Activated T-cell treated with anti-CD3 and anti-CD28 coated beads for 48 hours (primary cell): Measurements from ENCODE around the gene CD58.

Experiments used
- DNase-seq: peaks from one replicate; pipeline ENCODE4 v3.0.0-alpha.2; 2020; ENCODE audit warnings: low read depth

CD58 gene

DNA sequence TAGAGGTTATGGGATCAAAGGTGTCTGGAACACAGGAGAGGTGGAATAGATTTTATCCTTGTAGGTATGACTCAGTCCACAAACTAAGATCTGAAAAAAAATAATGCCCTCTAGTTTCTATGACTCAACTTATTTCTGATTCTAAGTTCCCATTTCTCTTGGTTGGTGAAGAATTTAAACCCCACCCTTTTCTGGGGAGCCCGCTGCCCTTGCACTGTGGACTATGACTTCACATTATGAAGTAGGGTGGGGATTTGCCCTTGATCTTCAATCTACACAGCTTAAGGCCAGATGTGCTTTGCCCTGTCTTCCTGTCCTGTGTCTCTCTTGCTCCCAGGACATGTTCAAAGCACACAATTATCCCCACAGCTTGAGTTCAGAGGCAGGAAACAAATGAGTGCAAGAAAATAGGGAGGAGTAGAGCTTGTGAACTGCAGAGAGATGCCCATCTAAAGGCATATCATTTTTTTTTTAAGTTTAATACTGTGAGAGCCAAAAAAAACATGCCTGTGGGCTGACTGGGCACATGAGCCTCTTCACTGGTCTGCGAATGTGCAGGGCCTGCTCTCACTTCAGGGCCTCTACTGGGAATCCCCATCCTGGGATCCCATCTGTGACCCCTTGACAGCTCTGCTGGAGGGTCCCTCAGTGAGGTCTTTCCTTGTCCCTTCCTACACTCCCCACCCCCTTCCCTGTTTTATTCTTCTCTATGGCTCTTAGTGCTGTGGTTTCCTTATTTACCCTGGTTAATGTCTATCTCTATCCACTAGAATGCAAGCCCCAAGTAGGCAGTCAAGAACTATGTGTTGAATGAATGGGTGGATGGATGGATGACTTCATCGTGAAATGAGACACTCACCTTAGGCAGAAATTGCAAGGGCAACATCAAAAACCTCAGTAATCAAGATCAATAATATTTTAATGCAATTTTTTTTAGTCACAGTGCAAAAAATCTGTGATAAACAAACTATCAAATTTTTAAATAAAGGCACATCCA, 61.5 kb downstream of the CD58 start:
- DNase-seq = peak; percentile 30

GRCh38 chr1:116508085-116508983, 62.5 kb downstream of the CD58 start:
- no peak for DNase-seq

DNA sequence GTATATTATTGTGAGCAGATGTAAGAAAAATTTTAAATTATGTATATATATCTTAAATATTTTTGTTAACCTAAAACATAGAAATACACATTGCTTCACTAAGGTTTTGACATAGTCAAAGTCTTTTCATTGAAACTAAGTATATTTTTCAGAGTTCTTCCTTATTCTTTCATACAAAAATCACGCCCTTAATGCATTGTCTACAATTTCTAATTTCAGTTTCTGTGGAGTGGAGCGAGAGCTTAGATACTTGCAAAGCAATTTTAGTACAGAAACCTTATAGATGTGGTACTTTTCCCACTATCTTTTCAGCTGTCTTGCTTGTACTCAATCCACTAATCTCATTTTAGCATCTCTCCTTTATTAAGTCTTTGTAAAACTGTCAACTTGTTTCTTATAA, 63.2 kb downstream of the CD58 start:
- no peak for DNase-seq

DNA sequence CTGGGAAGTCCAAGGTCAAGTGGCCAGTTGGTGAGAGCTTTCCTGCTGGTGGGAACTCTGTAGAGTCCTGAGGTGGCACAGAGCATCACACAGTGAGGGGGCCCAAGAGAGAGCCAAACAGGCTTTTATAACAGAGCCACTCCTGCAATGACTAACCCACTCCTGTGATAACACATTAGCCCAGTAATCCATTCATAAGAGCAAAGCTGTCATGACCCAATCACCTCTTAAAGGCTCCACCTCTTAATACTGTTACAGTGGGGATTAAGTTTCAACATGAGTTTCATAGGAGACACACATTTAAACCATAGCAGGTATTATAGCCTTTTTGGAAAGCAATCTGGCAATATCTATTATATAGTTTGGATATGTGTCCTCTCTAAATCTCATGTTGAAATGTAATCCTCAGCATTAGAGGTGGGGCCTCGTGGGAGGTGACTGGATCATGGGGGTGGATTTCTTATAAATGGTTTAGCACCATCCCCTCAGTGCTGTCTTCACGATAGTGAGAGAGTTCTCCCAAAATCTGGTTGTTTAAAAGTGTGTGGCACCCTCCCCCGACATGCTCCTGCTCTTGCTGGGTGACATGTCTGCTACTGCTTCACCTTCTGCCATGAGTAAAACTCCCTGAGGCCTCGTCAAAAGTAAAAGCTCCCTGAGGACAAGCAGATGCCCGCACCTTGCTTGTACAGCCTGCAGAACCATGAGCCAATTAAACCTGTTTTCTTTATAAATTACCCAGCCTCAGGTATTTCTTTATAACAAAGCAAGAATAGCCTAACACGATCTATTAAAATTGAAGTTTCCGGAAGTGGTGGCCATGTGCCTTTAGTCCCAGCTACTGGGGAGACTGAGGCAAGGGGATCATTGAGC, 64.5 kb downstream of the CD58 start:
- DNase-seq = no peak

DNA sequence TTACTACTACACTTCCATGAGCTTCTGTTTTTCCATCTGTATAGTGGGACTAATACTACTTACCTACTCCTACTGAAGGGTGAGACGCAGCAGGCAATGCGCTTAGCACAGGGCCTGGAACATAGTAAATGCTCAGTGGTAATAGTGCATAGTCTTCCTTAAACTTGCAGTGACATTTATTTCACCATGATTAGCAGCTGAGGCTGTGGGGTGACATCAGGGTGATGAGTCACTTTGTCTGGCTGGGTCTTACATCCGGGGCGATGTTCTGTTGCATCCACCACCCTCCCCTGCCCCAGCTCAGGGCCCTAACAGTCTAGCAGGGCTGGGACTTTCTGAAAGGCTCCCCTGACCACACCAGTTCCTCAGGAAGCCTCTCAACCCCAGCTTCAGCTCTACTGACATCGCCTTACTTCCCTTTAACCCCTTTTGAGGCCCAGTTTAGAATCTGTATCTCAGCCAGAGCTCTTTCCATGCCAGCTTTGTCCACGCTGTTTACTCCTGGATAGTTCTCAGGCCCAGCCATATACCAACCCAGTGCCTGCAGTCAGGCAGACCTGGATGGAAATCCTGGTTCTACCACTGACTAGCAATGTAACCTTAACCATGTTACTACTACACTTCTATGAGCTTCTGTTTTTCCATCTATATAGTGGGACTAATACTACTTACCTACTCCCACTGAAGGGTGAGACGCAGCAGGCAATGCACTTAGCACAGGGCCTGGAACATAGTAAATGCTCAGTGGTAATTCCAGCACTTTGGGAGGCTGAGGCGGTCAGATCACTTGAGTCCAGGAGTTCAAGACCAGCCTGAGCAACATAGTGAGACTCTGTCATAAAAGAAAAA, 66.3 kb downstream of the CD58 start:
- DNase-seq = peak; percentile 69

- no peak for DNase-seq
Observed at GRCh38 chr1:116503546-116504307, 67.1 kb downstream of the CD58 start.

- no peak for DNase-seq
Observed at GRCh38 chr1:116502671-116503314, 68.0 kb downstream of the CD58 start.

- no peak for DNase-seq
Observed at GRCh38 chr1:116501870-116502244, 69.0 kb downstream of the CD58 start.

DNA sequence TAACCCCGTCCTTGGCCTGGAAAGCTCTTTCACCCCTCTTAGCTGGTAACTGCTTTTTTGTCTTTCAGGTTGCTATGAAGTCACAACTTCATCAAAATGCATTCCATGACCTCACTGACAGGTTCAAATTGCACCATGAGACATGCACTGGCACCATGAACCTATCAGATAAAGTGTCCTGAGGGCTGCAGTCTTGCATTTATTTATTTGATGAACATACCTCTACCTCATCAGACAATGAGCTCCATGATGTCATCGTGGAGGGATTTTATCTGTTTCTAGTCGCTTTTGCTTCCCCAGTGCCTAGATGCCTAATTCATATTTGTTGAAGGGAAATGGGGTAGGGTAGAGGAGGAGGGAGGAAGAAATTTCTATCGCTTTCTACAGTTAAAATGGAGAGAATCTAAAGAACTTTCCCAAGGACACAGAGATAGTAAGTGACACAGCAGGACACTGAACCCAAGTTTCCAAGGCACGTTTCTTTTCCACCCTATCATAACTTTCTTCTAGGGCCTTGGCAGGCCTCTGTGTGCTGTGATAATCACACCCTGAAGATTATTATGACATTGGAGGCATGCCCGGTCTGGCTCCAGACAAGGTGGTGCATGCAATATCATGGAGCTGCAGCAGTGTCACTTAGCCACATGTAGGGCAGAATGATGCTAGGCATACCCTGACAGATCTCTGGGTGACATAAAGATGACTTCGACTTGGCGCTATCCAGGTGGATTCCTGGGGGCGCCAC, 69.5 kb downstream of the CD58 start:
- DNase-seq = no peak

DNA sequence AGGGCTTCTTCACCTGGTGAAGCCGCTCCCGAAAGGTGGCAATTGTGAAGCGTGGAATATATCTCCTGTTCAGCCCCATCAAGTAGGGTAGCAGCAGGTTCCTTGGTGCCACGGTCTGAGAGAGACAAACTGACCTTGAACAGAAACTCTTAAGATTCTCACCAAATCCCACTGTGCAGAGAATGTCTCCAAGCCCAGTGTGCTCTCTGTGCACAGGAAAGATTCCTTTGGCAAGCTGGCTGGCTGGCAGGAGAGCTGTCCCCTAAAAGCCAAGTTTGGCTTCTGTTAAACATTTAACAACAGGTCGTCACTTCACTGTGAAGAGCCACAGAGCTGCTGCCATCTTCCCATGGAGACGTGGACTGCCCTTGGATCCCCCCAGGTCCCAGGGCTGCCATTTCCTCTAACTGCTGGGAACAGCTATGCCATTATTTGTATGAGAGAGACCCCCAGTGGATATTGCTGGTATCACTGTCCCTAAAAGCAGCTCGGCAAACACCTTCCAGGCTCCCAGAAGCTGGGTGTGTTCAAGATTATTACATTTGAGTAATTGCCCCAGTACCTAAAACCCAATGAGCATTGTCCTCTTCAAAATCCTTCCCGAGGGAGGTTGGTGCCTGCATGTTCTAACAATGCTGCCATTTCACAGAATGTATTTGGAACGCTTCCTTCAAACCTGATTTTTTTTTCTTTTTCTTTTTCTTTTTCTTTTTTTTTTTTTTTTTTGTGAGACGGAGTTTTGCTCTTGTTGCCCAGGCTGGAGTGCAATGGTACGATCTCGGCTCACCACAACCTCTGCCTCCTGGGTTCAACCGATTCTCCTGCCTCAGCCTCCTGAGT, 71.8 kb downstream of the CD58 start:
- DNase-seq = no peak

DNA sequence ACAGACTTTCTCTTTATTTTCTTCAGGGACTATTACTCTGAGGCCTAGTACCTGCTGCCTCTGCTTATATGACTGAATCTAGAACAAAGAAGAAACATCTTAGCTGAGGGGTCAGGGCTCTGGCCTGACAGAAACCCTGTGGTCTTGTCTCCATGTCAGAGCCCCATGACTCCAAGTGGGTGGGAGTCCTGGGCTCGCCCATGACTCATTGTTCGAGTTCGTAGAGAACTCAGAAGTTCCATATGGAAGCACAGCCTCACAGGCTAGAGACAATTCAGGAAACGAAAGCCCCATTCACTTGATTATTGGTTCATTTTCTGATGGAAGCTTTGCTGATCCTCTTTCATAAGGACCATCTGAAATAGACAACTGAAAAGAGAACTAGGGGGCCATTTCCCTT, 73.2 kb downstream of the CD58 start:
- DNase-seq = no peak

DNA sequence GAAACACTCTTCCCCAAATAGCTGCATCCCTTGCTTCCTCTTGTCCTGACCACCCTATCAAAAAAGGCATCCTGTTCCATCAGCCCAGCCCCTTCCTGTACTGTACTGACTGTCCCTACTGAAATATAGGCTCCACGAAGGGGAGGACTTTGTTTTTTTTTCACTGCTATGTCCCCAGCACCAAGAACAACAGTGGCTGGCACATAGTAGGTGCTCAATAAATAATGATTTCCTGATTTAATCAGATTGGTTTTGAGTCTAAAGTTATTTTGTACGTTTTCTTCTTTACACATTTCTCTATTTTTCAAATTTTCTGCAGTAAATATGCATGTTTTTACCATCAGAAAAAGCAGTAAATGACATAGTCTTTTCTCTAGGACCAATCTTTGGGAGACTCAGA, 73.9 kb downstream of the CD58 start:
- no peak for DNase-seq

DNA sequence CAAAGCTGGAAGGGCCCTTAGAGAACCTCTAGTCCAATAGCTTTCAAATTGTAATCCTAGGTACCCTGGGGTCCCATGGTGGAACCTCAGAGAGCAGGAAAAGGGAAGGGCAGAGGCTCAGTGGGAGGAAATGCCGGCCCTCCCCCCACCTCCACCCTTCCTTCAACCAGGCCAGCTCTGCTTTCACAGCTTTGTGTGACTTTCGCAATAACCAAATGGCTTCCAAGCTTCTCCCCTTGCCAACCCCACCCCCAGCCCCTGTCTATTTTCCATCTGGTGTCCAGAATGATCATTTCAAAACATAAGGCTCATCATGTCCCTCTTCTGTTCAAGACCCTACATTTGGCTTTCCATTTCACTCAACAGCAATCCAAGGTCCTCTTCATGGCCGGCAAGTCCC, 74.4 kb downstream of the CD58 start:
- DNase-seq = no peak

DNA sequence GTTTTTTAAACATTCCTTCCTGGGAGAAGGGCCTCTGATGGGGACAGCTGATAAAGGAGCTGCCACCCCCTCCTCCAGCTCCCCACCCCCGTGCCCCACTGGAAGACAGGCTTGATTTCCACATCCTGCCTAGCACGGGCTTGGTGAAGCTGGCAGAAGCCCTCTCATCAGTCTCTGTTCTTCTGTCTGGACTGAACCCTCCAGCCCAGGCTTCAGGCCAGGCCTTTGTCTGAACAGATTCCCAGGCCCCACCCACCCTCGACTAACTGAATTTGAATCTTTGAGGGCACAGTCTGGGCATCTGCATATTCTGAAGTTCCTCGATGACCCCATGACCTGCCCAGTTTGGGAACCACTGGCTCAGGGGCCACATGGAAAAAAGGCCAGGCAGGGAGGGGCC, 75.3 kb downstream of the CD58 start:
- no peak for DNase-seq

- DNase-seq = no peak
Observed at GRCh38 chr1:116494745-116495144, 76.1 kb downstream of the CD58 start.

DNA sequence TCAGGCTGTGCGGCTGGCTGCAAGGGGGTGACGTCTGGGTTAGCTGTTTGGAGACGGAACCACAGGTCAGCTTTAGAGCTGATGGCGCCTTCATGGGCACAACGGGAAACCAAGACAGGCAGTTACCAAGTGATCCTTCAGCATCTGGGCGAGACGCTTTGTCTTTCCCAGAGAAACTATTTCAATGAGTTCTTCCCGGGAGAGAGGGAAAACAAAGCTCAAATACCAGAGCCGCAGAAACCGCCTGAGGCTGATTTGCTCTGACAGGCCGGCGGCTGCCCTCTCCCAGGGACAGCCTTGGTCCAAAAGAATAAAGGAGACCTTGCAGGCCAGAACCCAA, 76.5 kb downstream of the CD58 start:
- no peak for DNase-seq

DNA sequence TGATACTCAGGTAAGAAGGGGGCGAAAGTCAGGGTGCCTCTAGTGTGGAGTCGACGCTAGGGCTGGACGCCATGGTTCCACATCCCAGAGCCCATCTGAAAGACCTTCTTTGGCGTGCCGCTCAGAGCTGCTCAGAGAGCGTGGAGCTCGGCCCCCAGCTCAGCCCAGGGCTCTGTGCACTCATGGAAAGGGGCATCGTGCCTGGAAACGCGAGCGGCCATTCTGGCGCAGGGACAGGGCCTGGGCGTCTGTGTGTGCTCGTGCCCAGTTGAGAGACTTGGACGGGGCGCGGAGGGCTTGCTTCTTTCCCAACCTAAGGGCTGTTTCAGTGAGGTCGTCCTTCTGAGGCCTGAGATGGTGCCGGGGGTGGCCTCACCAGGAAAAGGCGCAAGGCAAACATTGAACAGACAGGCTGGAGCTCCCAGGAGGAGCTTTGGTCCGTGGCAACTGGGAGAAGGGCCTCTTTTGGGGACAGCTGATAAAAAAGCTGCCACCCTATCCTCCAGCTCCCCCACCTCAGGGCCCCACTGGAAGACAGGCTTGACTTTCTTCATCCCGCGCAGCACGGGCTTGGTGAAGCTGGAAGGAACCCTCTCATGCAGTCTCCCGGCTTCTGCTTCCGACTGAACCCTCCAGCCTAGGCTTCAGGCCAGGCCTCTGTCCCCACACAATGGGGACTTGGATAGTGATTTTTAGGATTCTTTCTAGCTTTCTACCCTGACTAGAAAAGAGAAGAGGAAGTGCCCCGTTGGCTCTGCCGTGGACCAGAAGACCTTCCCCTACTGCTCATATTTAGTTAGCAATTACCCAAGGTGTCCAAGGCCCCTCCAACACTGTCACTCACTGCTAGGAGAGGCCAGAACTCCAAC, 77.1 kb downstream of the CD58 start:
- no peak for DNase-seq
